C4-2B (cell line): ENCODE measurements around the gene KRT33A.

Experiments used
- ZFX ChIP-seq: fragments of 450-650 bp; IDR thresholded peaks from 2 replicates; pipeline ENCODE4 v1.6.1; 2017
- TF ChIP-seq, protein P1 (sequence below): fragments of 450-650 bp; conservative IDR thresholded peaks from 2 replicates; pipeline ENCODE4 v1.5.1; 2017; ENCODE audit warnings: mild to moderate bottlenecking

DNA sequence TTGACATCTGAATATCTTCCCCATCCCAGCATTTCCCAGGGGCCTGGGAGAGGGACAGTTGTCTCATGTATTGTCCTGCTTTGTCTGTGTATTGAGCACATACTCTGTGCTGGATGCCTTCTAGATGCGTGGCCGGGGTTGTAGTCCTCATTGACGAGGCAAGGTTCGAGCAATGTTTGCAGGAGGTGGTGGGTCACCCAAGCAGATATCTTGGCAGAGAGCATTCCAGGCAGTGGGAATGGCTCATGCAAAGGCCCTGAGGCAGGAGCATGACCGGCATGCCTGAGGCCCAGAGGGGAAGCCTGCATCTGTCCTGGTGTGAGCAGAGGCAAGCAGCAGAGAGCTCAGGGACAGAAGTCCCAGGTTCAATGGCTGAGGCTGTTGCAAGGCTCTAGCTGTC is 17.5 kb downstream of the KRT33A start:
- TF ChIP-seq, protein P1, sequence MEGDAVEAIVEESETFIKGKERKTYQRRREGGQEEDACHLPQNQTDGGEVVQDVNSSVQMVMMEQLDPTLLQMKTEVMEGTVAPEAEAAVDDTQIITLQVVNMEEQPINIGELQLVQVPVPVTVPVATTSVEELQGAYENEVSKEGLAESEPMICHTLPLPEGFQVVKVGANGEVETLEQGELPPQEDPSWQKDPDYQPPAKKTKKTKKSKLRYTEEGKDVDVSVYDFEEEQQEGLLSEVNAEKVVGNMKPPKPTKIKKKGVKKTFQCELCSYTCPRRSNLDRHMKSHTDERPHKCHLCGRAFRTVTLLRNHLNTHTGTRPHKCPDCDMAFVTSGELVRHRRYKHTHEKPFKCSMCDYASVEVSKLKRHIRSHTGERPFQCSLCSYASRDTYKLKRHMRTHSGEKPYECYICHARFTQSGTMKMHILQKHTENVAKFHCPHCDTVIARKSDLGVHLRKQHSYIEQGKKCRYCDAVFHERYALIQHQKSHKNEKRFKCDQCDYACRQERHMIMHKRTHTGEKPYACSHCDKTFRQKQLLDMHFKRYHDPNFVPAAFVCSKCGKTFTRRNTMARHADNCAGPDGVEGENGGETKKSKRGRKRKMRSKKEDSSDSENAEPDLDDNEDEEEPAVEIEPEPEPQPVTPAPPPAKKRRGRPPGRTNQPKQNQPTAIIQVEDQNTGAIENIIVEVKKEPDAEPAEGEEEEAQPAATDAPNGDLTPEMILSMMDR, result no peak
- TF ChIP-seq ZFX, result no peak
